Measurements from ENCODE around the gene KCNG2. TPM values are rescaled to one million over a fixed set of nuclear protein-coding genes. Genes with fewer than 3 reads are reported as not detected.

KCNG2 gene
- polyA plus RNA-seq, 1 experiment = 0.38 TPM

- DNase-seq (ENCODE audit: low read depth, low spot score) = no peak
- Histone ChIP-seq H3K4me3 (ENCODE audit: low read depth, low read length) (no peak overlapping the region), H3K9me3 (ENCODE audit: control insufficient read depth, insufficient read depth, low read length) (peaks cover 15% of the 10 kb centered on the region; the same call in 1 of the 2 replicates), H3K27ac (ENCODE audit: low read depth, low read length) (no peak overlapping the region), H3K27me3 (ENCODE audit: control insufficient read depth, insufficient read depth, low read length) (peaks cover 5% of the 10 kb centered on the region)
- POLR2A ChIA-PET = no interaction called here
- CTCF ChIA-PET = no interaction called here
- TF ChIP-seq CTCF (IDR thresholded peaks at IDR 0.05; ENCODE audit: low read depth, low read length) = no peak
Observed at GRCh38 chr18:79823120-79823519, 25.4 kb downstream of the KCNG2 start.

- no peak overlapping the region for H3K27ac ChIP-seq (ENCODE audit: low read depth, low read length)
- peaks cover 28% of the 10 kb centered on the region; the same call in 1 of the 2 replicates for H3K9me3 ChIP-seq (ENCODE audit: control insufficient read depth, insufficient read depth, low read length)
- POLR2A ChIA-PET = no interaction called here
- no peak overlapping the region for H3K4me3 ChIP-seq (ENCODE audit: low read depth, low read length)
- CTCF ChIA-PET = no interaction called here
- no peaks in the 10 kb centered on the region for H3K27me3 ChIP-seq (ENCODE audit: control insufficient read depth, insufficient read depth, low read length)
- no peak for DNase-seq (ENCODE audit: low read depth, low spot score)
- TF ChIP-seq CTCF (IDR thresholded peaks at IDR 0.05; ENCODE audit: low read depth, low read length) = no peak
Observed at GRCh38 chr18:79825913-79826312, 28.2 kb downstream of the KCNG2 start.

- no peak for DNase-seq (ENCODE audit: low read depth, low spot score)
- H3K27me3 ChIP-seq (ENCODE audit: control insufficient read depth, insufficient read depth, low read length) = no peaks in the 10 kb centered on the region
- CTCF ChIA-PET = no interaction called here
- TF ChIP-seq CTCF (IDR thresholded peaks at IDR 0.05; ENCODE audit: low read depth, low read length) = no peak
- H3K4me3 ChIP-seq (ENCODE audit: low read depth, low read length) = no peak overlapping the region
- H3K9me3 ChIP-seq (ENCODE audit: control insufficient read depth, insufficient read depth, low read length) = peaks cover 33% of the 10 kb centered on the region
- H3K27ac ChIP-seq (ENCODE audit: low read depth, low read length) = no peak overlapping the region
- POLR2A ChIA-PET = no interaction called here
Observed at GRCh38 chr18:79826966-79827365, 29.2 kb downstream of the KCNG2 start.

GRCh38 chr18:79828258-79828657 is 30.5 kb downstream of the KCNG2 start:
- DNase-seq (ENCODE audit: low read depth, low spot score) = no peak
- Histone ChIP-seq H3K27ac (ENCODE audit: low read depth, low read length) (no peak overlapping the region), H3K27me3 (ENCODE audit: control insufficient read depth, insufficient read depth, low read length) (no peaks in the 10 kb centered on the region), H3K4me3 (ENCODE audit: low read depth, low read length) (no peak overlapping the region), H3K9me3 (ENCODE audit: control insufficient read depth, insufficient read depth, low read length) (peaks cover 36% of the 10 kb centered on the region)
- POLR2A ChIA-PET = no interaction called here
- TF ChIP-seq CTCF (IDR thresholded peaks at IDR 0.05; ENCODE audit: low read depth, low read length) = no peak
- CTCF ChIA-PET = no interaction called here

- POLR2A ChIA-PET = no interaction called here
Observed at GRCh38 chr18:79829136-79829854, 31.6 kb downstream of the KCNG2 start.

More at GRCh38 chr18:79829136-79829854, 31.6 kb downstream of the KCNG2 start:
- CTCF ChIA-PET = no interaction called here
- Histone ChIP-seq H3K27ac (ENCODE audit: low read depth, low read length) (no peak overlapping the region), H3K9me3 (ENCODE audit: control insufficient read depth, insufficient read depth, low read length) (peaks cover 40% of the 10 kb centered on the region), H3K27me3 (ENCODE audit: control insufficient read depth, insufficient read depth, low read length) (peaks cover 2% of the 10 kb centered on the region), H3K4me3 (ENCODE audit: low read depth, low read length) (no peak overlapping the region)
- no peak for DNase-seq (ENCODE audit: low read depth, low spot score)
- no peak for TF ChIP-seq CTCF (IDR thresholded peaks at IDR 0.05; ENCODE audit: low read depth, low read length)

All from AG04450 (cell line).